GM12892 (cell line): Measurements from ENCODE around the gene RXRA.

Source experiments
- POLR2A ChIP-seq: IDR thresholded peaks from 2 replicates; pipeline ENCODE4 v1.6.1; 2011; ENCODE audit warnings: low read depth, low read length, control low read depth
- POLR2AphosphoS5 ChIP-seq: IDR thresholded peaks from 2 replicates; pipeline ENCODE4 v1.6.1; 2011; ENCODE audit warnings: low read depth, low read length, control low read depth

DNA sequence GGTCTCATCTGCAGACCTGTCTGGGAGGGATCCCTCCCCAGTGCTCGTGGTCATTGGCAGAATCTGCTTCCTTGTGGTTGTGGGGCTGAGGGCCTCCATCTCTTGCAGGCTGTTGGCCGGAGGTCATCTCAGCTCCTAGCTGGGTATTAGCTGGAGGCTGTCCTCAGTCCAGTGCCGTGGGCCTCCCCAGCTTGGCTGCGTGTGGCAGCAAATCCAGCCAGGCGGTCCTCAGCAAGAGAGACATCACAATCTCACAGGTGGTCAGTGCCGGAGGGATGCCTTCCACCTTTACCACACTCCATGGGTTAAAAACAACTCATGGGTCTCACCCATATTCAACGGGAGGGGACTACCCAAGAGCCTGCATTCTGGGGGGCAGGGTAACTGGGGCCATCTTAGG, 155.5 kb downstream of the RXRA start:
- TF ChIP-seq POLR2A: no peak
- TF ChIP-seq POLR2AphosphoS5: no peak
